GM23248 (cell line): ENCODE results near the gene CSF2. TPM values are rescaled to one million over a fixed set of nuclear protein-coding genes. Genes with fewer than 3 reads are reported as not detected.

Source experiments
- DNase-seq: peaks from one replicate; pipeline ENCODE4 v3.0.0-alpha.2; 2015
- H2AFZ ChIP-seq: fragments of 200-600 bp; sonication (generic); 2 replicates; pipeline ENCODE4 v1.6.1; 2016; ENCODE audit warnings: antibody characterized with exemption
- H3F3A ChIP-seq: fragments of 200-600 bp; sonication (generic); 2 replicates; pipeline ENCODE4 v1.6.1; 2016; ENCODE audit warnings: mild to moderate bottlenecking, antibody characterized with exemption, mixed run types; ENCODE audit not compliant: insufficient read depth
- H3K27ac ChIP-seq: fragments of 200-600 bp; sonication (generic); 2 replicates; pipeline ENCODE4 v1.5.1; 2016; ENCODE audit warnings: mild to moderate bottlenecking
- H3K27me3 ChIP-seq: fragments of 200-600 bp; sonication (generic); replicated peaks from 2 replicates; pipeline ENCODE4 v1.6.1; 2016; ENCODE audit warnings: mild to moderate bottlenecking; ENCODE audit not compliant: insufficient read depth
- H3K36me3 ChIP-seq: fragments of 200-600 bp; sonication (generic); 2 replicates; pipeline ENCODE4 v1.6.1; 2016; ENCODE audit warnings: low read depth, mild to moderate bottlenecking
- H3K4me1 ChIP-seq: fragments of 200-600 bp; sonication (generic); 2 replicates; pipeline ENCODE4 v1.6.1; 2016; ENCODE audit warnings: mild to moderate bottlenecking; ENCODE audit not compliant: insufficient read depth
- H3K4me2 ChIP-seq: fragments of 200-600 bp; sonication (generic); one replicate; pipeline ENCODE4 v1.6.1; 2016; ENCODE audit warnings: mild to moderate bottlenecking; ENCODE audit not compliant: unreplicated experiment
- H3K4me3 ChIP-seq: fragments of 200-600 bp; sonication (generic); 2 replicates; pipeline ENCODE4 v1.5.1; 2016; ENCODE audit warnings: mild to moderate bottlenecking
- H3K79me2 ChIP-seq: fragments of 200-600 bp; sonication (generic); 2 replicates; pipeline ENCODE4 v1.6.1; 2016; ENCODE audit warnings: mild to moderate bottlenecking; ENCODE audit not compliant: insufficient read depth
- H3K9ac ChIP-seq: fragments of 200-600 bp; sonication (generic); 2 replicates; pipeline ENCODE4 v1.6.1; 2016; ENCODE audit warnings: mild to moderate bottlenecking
- H3K9me2 ChIP-seq: fragments of 200-600 bp; sonication (generic); 2 replicates; pipeline ENCODE4 v1.6.1; 2016; ENCODE audit warnings: mixed run types, mild to moderate bottlenecking, moderate library complexity; ENCODE audit not compliant: insufficient read depth
- H3K9me3 ChIP-seq: fragments of 200-600 bp; sonication (generic); one replicate; pipeline ENCODE4 v1.6.1; 2017; ENCODE audit warnings: low read depth
- H4K20me1 ChIP-seq: fragments of 200-600 bp; sonication (generic); 2 replicates; pipeline ENCODE4 v1.6.0; 2016; ENCODE audit not compliant: insufficient read depth
- EZH2 ChIP-seq: fragments of 200-600 bp; sonication (generic); IDR thresholded peaks from 2 replicates; pipeline ENCODE4 v1.6.1; 2018; ENCODE audit warnings: antibody characterized with exemption, mild to moderate bottlenecking; ENCODE audit not compliant: insufficient read depth, poor library complexity, severe bottlenecking
- EZH2phosphoT487 ChIP-seq: fragments of 200-600 bp; sonication (generic); IDR thresholded peaks from 2 replicates; pipeline ENCODE4 v1.6.1; 2018; ENCODE audit warnings: antibody characterized with exemption, moderate library complexity, mild to moderate bottlenecking, low read depth; ENCODE audit not compliant: insufficient read depth
- WGBS, 2 experiments: methylation state at CpG; one replicate each; pipeline ENCODE4 v1.1.6; 2015 to 2017; ENCODE audit warnings: low lambda C conversion rate in 2 of 2, low coverage in 1 of 2; ENCODE audit errors: missing lambda C conversion rate in 2 of 2; 5-methylcytosine and 5-hydroxymethylcytosine counted together
- in situ Hi-C: fragments of 300-500 bp; cut with MboI; formaldehyde crosslinking; loops from 2 replicates; pipeline ENCODE4 v1.15.0; 2020
- polyA plus RNA-seq: library from polyadenylated mRNA; unstranded; fragments of >200 nt; fragmentation: Nextera tagmentation; extraction: Ambion mirVana; gene quantifications from 2 replicates; pipeline ENCODE4 v1.2.1, GENCODE V29; 2016
- total RNA-seq: library from RNA; depleted of rRNA; stranded (reverse); fragments of >200 nt; shearing (Covaris generic); gene quantifications from 2 replicates; pipeline ENCODE4 v1.2.3, GENCODE V29; 2014

Gene CSF2
- total and polyA plus RNA-seq, 2 experiments from 2014 or later, result not detected

DNA sequence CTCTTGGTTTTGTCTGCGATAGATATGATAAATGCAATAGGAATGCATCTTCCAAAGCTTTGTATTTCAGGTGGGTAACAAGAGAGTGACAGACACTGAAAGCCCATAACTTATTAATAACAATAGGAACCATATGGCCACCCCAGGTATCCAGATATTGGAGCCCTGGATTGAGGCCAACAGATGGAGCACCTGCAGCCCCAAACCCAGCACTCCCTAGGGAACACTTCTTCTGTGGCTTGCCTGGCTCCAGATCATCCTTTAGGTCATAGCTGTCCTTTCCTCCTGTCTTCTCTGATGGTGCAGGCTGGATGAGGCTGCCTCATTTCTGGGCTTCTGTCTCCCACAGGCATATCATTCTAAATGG lies 18.2 kb upstream of the CSF2 start:
- 92 to 94% methylated on average over 1 of the region's 1 CpG for WGBS, 2 experiments
- Histone ChIP-seq H3K9ac (no peak overlapping the region), H3K9me3 (no peaks in the 10 kb centered on the region), H3K4me3 (no peak overlapping the region), H3K4me2 (no peak overlapping the region), H3K4me1 (no peaks in the 10 kb centered on the region), H3K9me2 (no peaks in the 10 kb centered on the region), H3K27me3 (no peaks in the 10 kb centered on the region), H3K79me2 (no peaks in the 10 kb centered on the region), H4K20me1 (no peaks in the 10 kb centered on the region), H3F3A (no peaks in the 10 kb centered on the region), H3K27ac (no peak overlapping the region), H2AFZ (no peak overlapping the region), H3K36me3 (no peaks in the 10 kb centered on the region)
- DNase-seq, result no peak
- TF ChIP-seq EZH2phosphoT487 (no peak), EZH2 (no peak)
- in situ Hi-C loops, result no loop called here

DNA sequence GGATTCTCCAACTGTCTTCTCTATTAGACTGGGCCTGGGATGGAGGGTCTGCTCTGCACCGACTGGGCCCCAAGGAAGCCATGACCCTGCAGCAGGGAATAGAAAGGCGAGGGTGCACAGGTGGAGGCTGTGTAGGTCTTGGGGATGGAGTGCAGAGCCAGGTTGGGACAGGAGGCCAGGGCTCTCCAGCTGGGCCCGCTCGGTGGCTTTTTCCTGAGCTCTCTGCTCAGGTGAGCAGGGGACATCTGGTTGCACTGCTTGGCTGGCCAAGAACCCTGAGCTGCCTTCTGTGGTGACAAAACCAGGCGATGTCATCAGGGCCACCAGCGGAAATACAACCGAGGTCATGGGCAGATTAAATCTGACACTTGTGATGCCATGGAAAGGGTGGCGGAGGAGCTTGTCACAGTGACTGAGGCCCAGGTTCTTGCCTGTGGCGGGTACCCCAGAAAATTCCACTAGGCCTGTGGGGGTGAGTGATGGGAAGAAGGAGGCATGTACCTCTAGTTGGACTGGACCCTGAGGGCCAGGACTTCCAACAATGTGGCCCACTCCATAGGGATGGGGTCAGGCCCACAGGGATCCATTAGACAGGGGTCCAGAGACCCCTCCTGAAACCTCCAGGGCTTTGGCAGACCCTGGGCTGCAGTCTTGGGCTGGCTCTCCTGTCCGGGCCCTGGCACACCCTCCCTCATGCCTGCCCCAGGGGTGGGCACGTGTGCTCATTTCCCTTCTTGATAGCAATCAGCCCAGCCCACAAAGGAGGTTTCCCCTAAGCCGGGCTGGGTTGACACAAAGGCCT lies 17.6 kb upstream of the CSF2 start:
- H2AFZ ChIP-seq, result no peak overlapping the region
- no peaks in the 10 kb centered on the region for H3K9me2 ChIP-seq
- H3K36me3 ChIP-seq, result no peaks in the 10 kb centered on the region
- H3K9me3 ChIP-seq, result no peaks in the 10 kb centered on the region
- DNase-seq, result no peak
- in situ Hi-C loops, result no loop called here
- no peaks in the 10 kb centered on the region for H3K79me2 ChIP-seq
- no peak overlapping the region for H3K27ac ChIP-seq
- H3K4me2 ChIP-seq, result no peak overlapping the region
- TF ChIP-seq EZH2, result no peak
- no peak for TF ChIP-seq EZH2phosphoT487
- no peaks in the 10 kb centered on the region for H3F3A ChIP-seq
- H3K9ac ChIP-seq, result no peak overlapping the region
- H3K4me1 ChIP-seq, result no peaks in the 10 kb centered on the region
- no peaks in the 10 kb centered on the region for H3K27me3 ChIP-seq
- 59 to 60% methylated on average over 12 of the region's 12 CpGs for WGBS, 2 experiments
- H4K20me1 ChIP-seq, result no peaks in the 10 kb centered on the region
- no peak overlapping the region for H3K4me3 ChIP-seq

DNA sequence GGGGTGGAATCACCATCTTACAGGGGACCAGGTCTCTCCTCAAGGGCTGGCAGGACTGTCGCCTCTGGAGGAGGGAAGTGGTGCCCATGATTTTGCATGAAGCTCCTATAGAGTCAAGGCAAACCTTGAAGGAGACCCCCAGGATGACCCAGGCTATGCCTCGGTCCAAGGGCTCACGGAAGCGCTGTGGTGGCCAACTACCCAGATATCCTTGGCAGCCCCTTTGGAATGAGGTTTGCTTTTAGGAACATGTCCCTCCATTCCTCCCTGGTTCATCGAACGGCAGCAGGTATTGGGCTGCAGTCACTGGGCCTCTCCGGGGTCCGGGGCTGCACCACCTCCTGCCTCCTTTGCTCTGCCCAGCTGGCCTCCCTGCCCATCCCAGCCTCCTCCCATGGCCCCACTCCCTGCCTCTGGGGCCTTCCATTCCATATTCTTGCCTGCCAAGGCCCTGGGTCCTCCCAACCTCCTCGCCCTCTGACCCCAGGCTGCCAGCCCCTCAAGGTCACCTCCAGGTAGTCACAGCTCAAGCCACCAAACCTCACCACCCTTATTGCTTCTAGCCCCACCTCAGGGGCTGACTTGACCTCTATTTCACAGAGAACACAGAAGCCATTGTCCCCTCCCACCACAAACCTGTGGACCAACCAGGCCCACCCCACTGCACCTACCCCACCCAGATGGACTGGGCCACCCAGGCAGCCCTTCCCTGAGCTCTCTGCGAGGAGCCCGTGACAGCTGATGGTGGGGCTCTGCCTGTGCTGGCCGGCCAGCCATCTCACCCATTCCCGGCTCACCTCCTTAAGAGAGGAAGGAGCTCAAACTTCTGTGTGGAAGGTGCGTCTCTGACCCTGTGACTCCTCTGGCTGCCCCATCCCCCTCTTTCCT lies 16.7 kb upstream of the CSF2 start:
- H3K27me3 ChIP-seq, result no peaks in the 10 kb centered on the region
- no peaks in the 10 kb centered on the region for H3K9me2 ChIP-seq
- 70 to 73% methylated on average over 13 to 14 of the region's 14 CpGs for WGBS, 2 experiments
- no peaks in the 10 kb centered on the region for H3K36me3 ChIP-seq
- no peaks in the 10 kb centered on the region for H3K79me2 ChIP-seq
- H3K4me1 ChIP-seq, result no peaks in the 10 kb centered on the region
- no peak overlapping the region for H3K4me3 ChIP-seq
- H3K4me2 ChIP-seq, result no peak overlapping the region
- no peak overlapping the region for H3K27ac ChIP-seq
- no peak overlapping the region for H2AFZ ChIP-seq
- no peak overlapping the region for H3K9ac ChIP-seq
- no peak for DNase-seq
- in situ Hi-C loops, result no loop called here
- H3F3A ChIP-seq, result no peaks in the 10 kb centered on the region
- no peak for TF ChIP-seq EZH2
- no peak for TF ChIP-seq EZH2phosphoT487
- H4K20me1 ChIP-seq, result no peaks in the 10 kb centered on the region
- no peaks in the 10 kb centered on the region for H3K9me3 ChIP-seq

DNA sequence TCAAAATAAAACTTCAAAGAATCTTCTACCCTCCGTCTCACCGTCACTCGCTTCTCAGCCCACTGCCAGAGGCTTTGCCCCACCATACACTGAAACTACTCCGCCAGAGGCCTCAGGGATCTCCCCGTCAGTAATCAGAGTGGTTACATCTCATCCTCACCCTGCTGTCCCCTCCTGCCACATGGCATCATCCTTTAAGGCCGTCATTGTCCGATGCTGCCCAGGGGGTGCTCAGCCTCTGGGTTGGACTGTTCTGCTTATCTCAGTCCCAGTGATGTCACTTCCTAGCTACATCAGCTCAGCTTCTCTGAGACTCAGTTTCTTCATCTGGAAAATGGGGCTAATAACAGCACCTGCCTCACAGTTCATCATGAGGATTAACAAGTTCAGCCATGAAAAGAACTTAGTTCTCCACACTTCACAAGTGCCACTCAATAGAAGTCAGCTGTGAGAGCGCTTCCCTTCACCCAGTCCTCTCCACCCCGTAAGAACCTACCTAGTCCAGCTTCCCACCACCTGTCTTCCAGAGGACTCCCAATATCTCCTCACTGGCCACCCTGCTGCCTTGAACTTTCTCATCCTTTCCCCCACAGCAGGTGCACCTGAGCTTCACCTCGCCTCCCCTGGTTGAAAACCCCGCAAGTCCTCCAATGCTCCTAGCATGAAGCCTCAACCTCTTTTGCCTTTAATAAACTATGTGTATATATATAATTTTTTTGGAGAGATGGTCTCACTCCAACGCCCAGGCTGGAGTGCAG lies 15.9 kb upstream of the CSF2 start:
- no peaks in the 10 kb centered on the region for H3K36me3 ChIP-seq
- no peaks in the 10 kb centered on the region for H3K27me3 ChIP-seq
- in situ Hi-C loops, result no loop called here
- 74 to 79% methylated on average over 12 of the region's 12 CpGs for WGBS, 2 experiments
- DNase-seq, result no peak
- H4K20me1 ChIP-seq, result no peaks in the 10 kb centered on the region
- H3K9me3 ChIP-seq, result no peaks in the 10 kb centered on the region
- no peak overlapping the region for H2AFZ ChIP-seq
- H3K79me2 ChIP-seq, result no peaks in the 10 kb centered on the region
- TF ChIP-seq EZH2phosphoT487 (no peak), EZH2 (no peak)
- no peak overlapping the region for H3K9ac ChIP-seq
- no peak overlapping the region for H3K4me3 ChIP-seq
- no peaks in the 10 kb centered on the region for H3F3A ChIP-seq
- no peak overlapping the region for H3K4me2 ChIP-seq
- no peaks in the 10 kb centered on the region for H3K4me1 ChIP-seq
- no peak overlapping the region for H3K27ac ChIP-seq
- no peaks in the 10 kb centered on the region for H3K9me2 ChIP-seq
